HepG2 (cell line): ENCODE measurements around the gene DTYMK.

Source experiments
- CBFB ChIP-seq: sonication (generic); formaldehyde crosslinking; IDR thresholded peaks from 2 replicates; pipeline ENCODE4 v1.4.0; 2020; ENCODE audit warnings: missing genetic modification reagents
- DNMT3B ChIP-seq: conservative IDR thresholded peaks from 2 replicates; pipeline ENCODE4 v1.6.1; 2016; ENCODE audit warnings: missing biosample characterization, control low read depth
- ISX ChIP-seq: sonication (generic); formaldehyde crosslinking; conservative IDR thresholded peaks from 2 replicates; pipeline ENCODE4 v1.5.0; 2020; ENCODE audit warnings: missing genetic modification reagents
- JDP2 ChIP-seq: sonication (generic); formaldehyde crosslinking; IDR thresholded peaks from 2 replicates; pipeline ENCODE4 v1.8.1; 2022; ENCODE audit warnings: missing genetic modification reagents, borderline replicate concordance
- POGK ChIP-seq: sonication (generic); formaldehyde crosslinking; conservative IDR thresholded peaks from 2 replicates; pipeline ENCODE4 v1.8.0; 2022; ENCODE audit warnings: mild to moderate bottlenecking, moderate library complexity, missing genetic modification reagents
- POLR2A ChIP-seq, 2 experiments: IDR thresholded peaks; 2 replicates each; pipeline ENCODE4 v1.6.1; 2011; ENCODE audit warnings: low read depth in 2 of 2, low read length in 2 of 2, mild to moderate bottlenecking in 1 of 2, moderate library complexity in 1 of 2; ENCODE audit not compliant: insufficient read depth in 1 of 2
- POLR2AphosphoS5 ChIP-seq: IDR thresholded peaks from 2 replicates; pipeline ENCODE4 v1.6.1; 2012; ENCODE audit warnings: low read depth, low read length
- SOX13 ChIP-seq, 3 experiments: fragments of 450-650 bp in 1 of 3; sonication (generic) in 1 of 3; formaldehyde crosslinking in 1 of 3; IDR thresholded peaks in 2 of 3; conservative IDR thresholded peaks in 1 of 3; 2 replicates each; pipeline versions ENCODE4 v1.5.0 to v1.6.1; 2016 to 2020; ENCODE audit warnings: antibody characterized with exemption in 1 of 3, mild to moderate bottlenecking in 1 of 3, missing compliant biosample characterization in 1 of 3, missing genetic modification reagents in 1 of 3, moderate library complexity in 1 of 3
- WIZ ChIP-seq: sonication (generic); formaldehyde crosslinking; IDR thresholded peaks from 2 replicates; pipeline ENCODE4 v1.5.1; 2020; ENCODE audit warnings: mild to moderate bottlenecking, missing genetic modification reagents
- YY1 ChIP-seq: IDR thresholded peaks from 2 replicates; pipeline ENCODE4 v1.6.1; 2011; ENCODE audit warnings: low read length, low read depth, moderate library complexity, mild to moderate bottlenecking; ENCODE audit not compliant: insufficient read depth, insufficient replicate concordance
- ZNF343 ChIP-seq: sonication (generic); formaldehyde crosslinking; IDR thresholded peaks from 2 replicates; pipeline ENCODE4 v1.4.0; 2020; ENCODE audit warnings: mild to moderate bottlenecking, missing genetic modification reagents
- TF ChIP-seq, protein P1 (sequence below): sonication (generic); formaldehyde crosslinking; IDR thresholded peaks from 2 replicates; pipeline ENCODE4 v1.5.0; 2020; ENCODE audit warnings: mild to moderate bottlenecking, missing genetic modification reagents, moderate library complexity
- TF ChIP-seq, protein P2 (sequence below): sonication (generic); formaldehyde crosslinking; IDR thresholded peaks from 2 replicates; pipeline ENCODE4 v1.5.0; 2020; ENCODE audit warnings: missing genetic modification reagents

- TF ChIP-seq, protein P1, sequence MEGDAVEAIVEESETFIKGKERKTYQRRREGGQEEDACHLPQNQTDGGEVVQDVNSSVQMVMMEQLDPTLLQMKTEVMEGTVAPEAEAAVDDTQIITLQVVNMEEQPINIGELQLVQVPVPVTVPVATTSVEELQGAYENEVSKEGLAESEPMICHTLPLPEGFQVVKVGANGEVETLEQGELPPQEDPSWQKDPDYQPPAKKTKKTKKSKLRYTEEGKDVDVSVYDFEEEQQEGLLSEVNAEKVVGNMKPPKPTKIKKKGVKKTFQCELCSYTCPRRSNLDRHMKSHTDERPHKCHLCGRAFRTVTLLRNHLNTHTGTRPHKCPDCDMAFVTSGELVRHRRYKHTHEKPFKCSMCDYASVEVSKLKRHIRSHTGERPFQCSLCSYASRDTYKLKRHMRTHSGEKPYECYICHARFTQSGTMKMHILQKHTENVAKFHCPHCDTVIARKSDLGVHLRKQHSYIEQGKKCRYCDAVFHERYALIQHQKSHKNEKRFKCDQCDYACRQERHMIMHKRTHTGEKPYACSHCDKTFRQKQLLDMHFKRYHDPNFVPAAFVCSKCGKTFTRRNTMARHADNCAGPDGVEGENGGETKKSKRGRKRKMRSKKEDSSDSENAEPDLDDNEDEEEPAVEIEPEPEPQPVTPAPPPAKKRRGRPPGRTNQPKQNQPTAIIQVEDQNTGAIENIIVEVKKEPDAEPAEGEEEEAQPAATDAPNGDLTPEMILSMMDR = no peak
- TF ChIP-seq WIZ (no peak), POGK (CRISPR knock-in tag) (no peak), CBFB (CRISPR knock-in tag) (no peak), SOX13 (IDR thresholded peaks at IDR 0.05) (no peak), SOX13 (CRISPR knock-in tag; conservative IDR thresholded peaks at IDR 0.05 in 1 of 2, IDR thresholded peaks at IDR 0.05 in 1 of 2) (no peak), POLR2AphosphoS5 (no peak), ZNF343 (no peak), POLR2A (IDR thresholded peaks at IDR 0.05; ENCODE audit: insufficient read depth in 1 of 2, low read depth in 2 of 2, low read length in 2 of 2) (peak in 1 of 2 experiments; percentile 35; a peak in 1 of 4 replicates), DNMT3B (CRISPR knock-in tag) (no peak), ISX (CRISPR knock-in tag) (no peak), YY1 (no peak), JDP2 (CRISPR knock-in tag) (no peak)
- TF ChIP-seq, protein P2, sequence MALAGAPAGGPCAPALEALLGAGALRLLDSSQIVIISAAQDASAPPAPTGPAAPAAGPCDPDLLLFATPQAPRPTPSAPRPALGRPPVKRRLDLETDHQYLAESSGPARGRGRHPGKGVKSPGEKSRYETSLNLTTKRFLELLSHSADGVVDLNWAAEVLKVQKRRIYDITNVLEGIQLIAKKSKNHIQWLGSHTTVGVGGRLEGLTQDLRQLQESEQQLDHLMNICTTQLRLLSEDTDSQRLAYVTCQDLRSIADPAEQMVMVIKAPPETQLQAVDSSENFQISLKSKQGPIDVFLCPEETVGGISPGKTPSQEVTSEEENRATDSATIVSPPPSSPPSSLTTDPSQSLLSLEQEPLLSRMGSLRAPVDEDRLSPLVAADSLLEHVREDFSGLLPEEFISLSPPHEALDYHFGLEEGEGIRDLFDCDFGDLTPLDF = no peak
These were observed 35.2 kb upstream of the DTYMK start for GRCh38 chr2:241721852-241722251.
